GM19035 (cell line): ENCODE results near the gene IL19.

Source experiments
- ATAC-seq: cut with Tn5 transposase; IDR thresholded peaks from one replicate; pipeline ENCODE4 v1.9.1; 2021; ENCODE audit not compliant: unreplicated experiment

Gene IL19

DNA sequence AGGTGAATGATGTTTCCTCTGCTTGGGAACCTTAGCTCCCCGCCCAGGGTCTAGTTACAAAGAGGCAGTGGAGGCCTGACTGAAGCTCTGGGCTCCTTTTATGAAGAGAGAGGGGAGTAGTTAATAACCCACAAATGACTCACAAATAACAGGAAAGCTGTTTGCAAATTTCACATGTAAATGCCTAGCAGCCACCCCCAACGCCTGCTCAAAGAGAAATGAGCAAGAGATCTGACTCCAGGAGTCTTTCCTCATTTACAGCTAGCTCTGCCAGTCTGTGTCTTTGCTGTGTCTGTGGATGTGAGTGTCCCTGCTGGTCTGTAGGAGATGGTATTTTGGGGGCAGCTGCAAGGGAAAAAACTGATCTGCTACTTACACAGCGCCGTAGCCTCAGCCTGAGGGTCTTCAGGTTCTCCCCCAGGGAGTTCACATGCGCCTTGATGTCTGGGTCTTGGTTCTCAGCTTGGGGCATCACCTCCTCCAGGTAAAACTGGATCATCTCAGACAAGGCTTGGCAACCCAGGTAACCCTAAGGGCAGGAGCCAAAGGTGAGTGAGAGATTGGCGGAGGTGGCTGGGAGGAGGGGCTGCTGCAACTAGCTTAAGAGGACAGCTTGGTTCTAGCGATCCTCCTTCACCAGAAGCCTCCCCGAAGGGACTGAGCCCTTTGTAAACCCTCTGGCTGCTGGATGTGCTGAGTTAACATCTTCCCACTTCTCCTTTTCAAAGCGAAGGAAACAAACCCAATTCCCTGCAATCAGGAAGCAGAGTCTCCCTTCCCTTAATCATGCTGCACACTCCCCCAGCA, at the start of gene IL19:
IL19 (plus strand) TSS at position 243 of the 807 bp plus-strand sequence. CDS start 65,890 bp downstream, outside the sequence.
- ATAC-seq, result no peak

DNA sequence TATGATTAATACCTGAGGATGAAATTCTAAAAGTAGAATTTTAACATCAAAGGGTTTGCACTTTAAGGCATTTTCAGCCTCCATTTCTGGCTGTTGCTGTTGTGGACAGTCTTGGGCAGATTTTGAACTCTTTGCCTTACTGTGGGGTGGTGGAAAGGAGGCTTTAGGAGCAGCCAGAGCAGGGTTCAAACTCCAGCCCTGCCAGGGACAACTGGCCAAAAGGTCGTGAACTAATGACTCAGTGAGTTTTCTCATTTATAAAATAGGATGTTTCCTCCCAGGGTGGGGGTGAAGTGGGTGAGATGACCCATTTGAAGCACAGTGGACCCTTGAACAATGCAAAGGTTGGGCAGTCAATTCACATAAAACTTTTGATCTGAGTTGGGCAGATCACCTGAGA, 49.1 kb upstream of the IL19 start:
- ATAC-seq, result no peak

- ATAC-seq, result no peak
Measured at GRCh38 chr1:206722751-206723461, 47.7 kb upstream of the IL19 start.

GRCh38 chr1:206723462-206723804, 47.1 kb upstream of the IL19 start:
- ATAC-seq, result no peak

GRCh38 chr1:206723805-206724472, 46.6 kb upstream of the IL19 start:
- no peak for ATAC-seq

- no peak for ATAC-seq
Measured at GRCh38 chr1:206725109-206725963, 45.2 kb upstream of the IL19 start.

GRCh38 chr1:206727981-206728696, 42.4 kb upstream of the IL19 start:
- ATAC-seq, result no peak

- no peak for ATAC-seq
Measured at GRCh38 chr1:206728697-206728987, 41.9 kb upstream of the IL19 start.

DNA sequence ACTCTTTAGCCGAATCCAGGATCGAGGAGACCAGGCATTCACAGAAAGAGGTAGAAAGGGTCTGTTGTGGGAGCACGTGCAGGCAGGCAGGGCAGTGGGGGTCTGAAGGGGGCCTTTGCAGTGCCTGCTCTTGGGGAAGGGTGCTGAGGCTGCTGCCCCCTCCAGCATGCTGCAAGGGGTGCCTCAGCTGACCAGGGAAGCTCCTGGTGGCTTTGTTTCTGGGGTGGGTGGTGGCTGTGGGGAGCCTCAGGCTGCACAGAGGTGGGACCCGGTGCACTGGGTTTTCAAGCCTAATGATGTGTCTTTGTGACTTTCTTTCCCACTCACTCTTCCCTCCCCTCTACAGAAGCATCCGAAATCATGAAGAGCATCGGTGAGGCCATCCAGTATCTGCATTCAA, 41.5 kb upstream of the IL19 start:
- ATAC-seq, result no peak

DNA sequence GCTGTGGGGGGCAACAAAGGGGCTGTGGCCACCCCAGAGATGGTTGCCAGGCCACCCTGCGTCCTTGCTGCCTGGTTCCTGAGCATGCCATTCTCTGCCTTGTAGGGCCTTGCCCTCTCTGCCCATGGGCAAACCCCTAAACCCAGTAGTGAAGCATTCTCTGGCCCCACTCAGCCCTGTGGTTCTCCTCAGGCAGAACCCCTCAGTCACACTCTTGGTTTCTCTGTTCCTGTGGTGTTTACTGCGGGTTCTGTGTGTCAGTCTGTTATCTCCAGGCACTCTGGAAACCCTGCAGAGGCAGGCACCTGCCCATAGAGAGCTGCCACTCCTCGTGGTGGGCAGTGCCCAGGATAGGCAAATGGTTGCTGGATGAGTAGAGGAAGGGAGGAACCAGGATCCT, 41.1 kb upstream of the IL19 start:
- ATAC-seq, result no peak

GRCh38 chr1:206732508-206732907, 38.1 kb upstream of the IL19 start:
- no peak for ATAC-seq

GRCh38 chr1:206732992-206733391, 37.6 kb upstream of the IL19 start:
- ATAC-seq, result no peak

- ATAC-seq, result no peak
Measured at GRCh38 chr1:206734499-206735142, 36.0 kb upstream of the IL19 start.

DNA sequence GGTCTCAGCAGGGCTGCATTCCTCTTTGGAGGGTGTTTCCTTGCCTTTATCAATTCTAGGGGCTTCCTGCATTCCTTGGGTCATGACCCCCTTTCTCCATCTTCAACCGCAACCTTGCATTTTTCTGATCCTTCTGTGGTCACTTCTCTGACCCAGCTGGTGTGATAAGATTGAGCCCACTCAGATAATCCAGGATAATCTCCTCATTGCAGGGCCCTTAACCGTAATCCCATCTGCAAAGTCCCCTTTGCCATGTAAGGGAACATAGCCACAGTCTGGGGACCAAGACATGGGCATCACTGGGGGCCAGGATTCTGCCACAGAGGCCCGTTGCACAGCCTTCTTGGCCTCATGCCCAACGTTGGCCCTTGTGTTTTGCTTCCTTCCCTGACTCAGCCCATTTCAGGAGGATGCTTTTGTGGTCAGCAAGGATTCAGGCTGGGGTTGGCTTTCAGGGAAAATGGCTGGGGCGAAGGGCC, 35.0 kb upstream of the IL19 start:
- no peak for ATAC-seq

- ATAC-seq, result no peak
Measured at GRCh38 chr1:206736878-206737728, 33.5 kb upstream of the IL19 start.

DNA sequence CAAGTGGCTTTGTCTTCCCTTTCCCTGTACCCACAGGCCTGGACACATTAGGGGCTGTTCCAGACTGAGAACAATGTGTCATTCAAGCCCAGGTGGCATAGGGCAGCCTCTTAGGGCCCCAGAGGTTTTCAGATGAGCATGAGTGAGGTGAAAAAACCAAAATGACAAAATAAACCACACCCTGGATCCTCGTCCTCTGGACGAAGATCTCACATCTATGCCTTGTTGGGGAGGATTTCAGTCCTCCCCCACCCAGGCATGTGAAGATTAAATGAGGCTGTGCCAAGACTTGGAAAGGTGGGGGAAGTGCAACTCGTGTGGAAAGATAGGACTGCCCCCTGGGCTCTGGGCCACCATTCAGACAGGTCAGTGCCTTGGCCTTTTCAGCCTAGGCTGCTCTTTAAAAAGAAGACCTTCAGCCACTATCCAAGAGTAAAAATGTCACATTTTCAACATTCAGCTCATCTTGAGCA, 32.8 kb upstream of the IL19 start:
- no peak for ATAC-seq

- peak; percentile 7 for ATAC-seq
Measured at GRCh38 chr1:206738370-206739366, 31.9 kb upstream of the IL19 start.
